GM12874 (cell line): ENCODE results near the gene TBPL1.

Experiments used
- CTCF ChIP-seq: IDR thresholded peaks from 2 replicates; pipeline ENCODE4 v1.5.1; 2011; ENCODE audit warnings: low read depth, mild to moderate bottlenecking, control low read depth, low read length, moderate library complexity; ENCODE audit not compliant: insufficient read depth

TBPL1 gene

GRCh38 chr6:133964702-133965101 is 11.7 kb downstream of the TBPL1 start:
- no peak for TF ChIP-seq CTCF

- TF ChIP-seq CTCF: no peak
These were observed 12.9 kb downstream of the TBPL1 start for GRCh38 chr6:133965817-133966360.

GRCh38 chr6:133966654-133967329 is 13.8 kb downstream of the TBPL1 start:
- no peak for TF ChIP-seq CTCF

GRCh38 chr6:133967347-133967746 is 14.3 kb downstream of the TBPL1 start:
- TF ChIP-seq CTCF: no peak

- no peak for TF ChIP-seq CTCF
These were observed 16.4 kb downstream of the TBPL1 start for GRCh38 chr6:133969285-133969920.

- no peak for TF ChIP-seq CTCF
These were observed 16.9 kb downstream of the TBPL1 start for GRCh38 chr6:133969921-133970295.

GRCh38 chr6:133971861-133972260 is 18.8 kb downstream of the TBPL1 start:
- no peak for TF ChIP-seq CTCF
